Measurements from ENCODE around the gene ETV3L.

DNA sequence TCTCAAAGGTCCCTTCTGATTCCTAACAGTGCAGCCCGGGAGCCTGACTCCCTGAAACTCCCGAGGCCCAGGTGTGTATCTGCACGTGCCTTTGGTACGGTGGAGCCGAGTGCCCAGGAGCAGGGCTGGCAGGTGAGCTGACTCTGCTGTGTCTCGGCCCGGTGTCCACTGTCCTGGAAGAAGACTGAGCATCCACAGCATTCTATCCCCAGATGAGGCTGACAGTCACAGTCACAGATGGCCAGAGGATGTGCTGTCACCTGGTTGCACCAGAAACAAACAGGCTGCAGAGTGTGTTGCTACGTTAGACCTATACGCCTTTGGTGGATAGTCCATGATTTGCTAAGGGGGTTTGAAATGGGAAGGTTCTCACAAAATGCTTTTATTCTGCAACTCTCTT lies 9.8 kb downstream of the ETV3L start:
- TF ChIP-seq, protein P1, sequence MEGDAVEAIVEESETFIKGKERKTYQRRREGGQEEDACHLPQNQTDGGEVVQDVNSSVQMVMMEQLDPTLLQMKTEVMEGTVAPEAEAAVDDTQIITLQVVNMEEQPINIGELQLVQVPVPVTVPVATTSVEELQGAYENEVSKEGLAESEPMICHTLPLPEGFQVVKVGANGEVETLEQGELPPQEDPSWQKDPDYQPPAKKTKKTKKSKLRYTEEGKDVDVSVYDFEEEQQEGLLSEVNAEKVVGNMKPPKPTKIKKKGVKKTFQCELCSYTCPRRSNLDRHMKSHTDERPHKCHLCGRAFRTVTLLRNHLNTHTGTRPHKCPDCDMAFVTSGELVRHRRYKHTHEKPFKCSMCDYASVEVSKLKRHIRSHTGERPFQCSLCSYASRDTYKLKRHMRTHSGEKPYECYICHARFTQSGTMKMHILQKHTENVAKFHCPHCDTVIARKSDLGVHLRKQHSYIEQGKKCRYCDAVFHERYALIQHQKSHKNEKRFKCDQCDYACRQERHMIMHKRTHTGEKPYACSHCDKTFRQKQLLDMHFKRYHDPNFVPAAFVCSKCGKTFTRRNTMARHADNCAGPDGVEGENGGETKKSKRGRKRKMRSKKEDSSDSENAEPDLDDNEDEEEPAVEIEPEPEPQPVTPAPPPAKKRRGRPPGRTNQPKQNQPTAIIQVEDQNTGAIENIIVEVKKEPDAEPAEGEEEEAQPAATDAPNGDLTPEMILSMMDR (IDR thresholded peaks at IDR 0.05), result no peak
- no peak for TF ChIP-seq POLR2A (IDR thresholded peaks at IDR 0.05)
